Loucy (cell line): ENCODE results near the gene FFAR4.

Experiments
- H2AFZ ChIP-seq: fragments of 200-600 bp; sonication (generic); 2 replicates; pipeline ENCODE4 v1.6.0; 2016; ENCODE audit warnings: antibody characterized with exemption, mild to moderate bottlenecking, low read length, moderate library complexity
- H3F3A ChIP-seq: fragments of 200-600 bp; 2 replicates; pipeline ENCODE4 v1.6.0; 2016; ENCODE audit warnings: antibody characterized with exemption, low read depth, mild to moderate bottlenecking
- H3K27me3 ChIP-seq: fragments of 200-600 bp; sonication (generic); 2 replicates; pipeline ENCODE4 v1.6.1; 2014; ENCODE audit warnings: low read length, mild to moderate bottlenecking; ENCODE audit not compliant: insufficient read depth, poor library complexity, severe bottlenecking
- H3K36me3 ChIP-seq: fragments of 200-600 bp; sonication (generic); 2 replicates; pipeline ENCODE4 v1.6.1; 2016; ENCODE audit warnings: low read length; ENCODE audit not compliant: insufficient read depth
- H3K4me1 ChIP-seq: fragments of 200-600 bp; sonication (generic); 2 replicates; pipeline ENCODE4 v1.5.1; 2014; ENCODE audit warnings: low read length, mild to moderate bottlenecking; ENCODE audit not compliant: insufficient read depth, poor library complexity, severe bottlenecking
- H3K4me2 ChIP-seq: fragments of 200-600 bp; sonication (generic); 2 replicates; pipeline ENCODE4 v1.6.0; 2014; ENCODE audit warnings: antibody characterized with exemption, low read length, low read depth, mild to moderate bottlenecking; ENCODE audit not compliant: poor library complexity, severe bottlenecking
- H3K4me3 ChIP-seq: fragments of 200-600 bp; sonication (generic); 2 replicates; pipeline ENCODE4 v1.5.1; 2014; ENCODE audit warnings: low read length, mild to moderate bottlenecking, mixed read lengths; ENCODE audit not compliant: poor library complexity, severe bottlenecking
- H3K79me2 ChIP-seq: fragments of 200-600 bp; sonication (generic); 2 replicates; pipeline ENCODE4 v1.6.1; 2014; ENCODE audit warnings: low read length; ENCODE audit not compliant: insufficient read depth
- H3K9ac ChIP-seq: fragments of 200-600 bp; sonication (generic); 2 replicates; pipeline ENCODE4 v1.6.0; 2014; ENCODE audit warnings: mild to moderate bottlenecking, low read depth, low read length, moderate library complexity; ENCODE audit not compliant: poor library complexity, severe bottlenecking
- H3K9me2 ChIP-seq: fragments of 200-600 bp; sonication (generic); replicated peaks from 2 replicates; pipeline ENCODE4 v1.6.1; 2016; ENCODE audit warnings: low read depth, low read length, mixed read lengths
- H3K9me3 ChIP-seq: fragments of 200-600 bp; sonication (generic); 2 replicates; pipeline ENCODE4 v1.6.1; 2014; ENCODE audit warnings: mild to moderate bottlenecking, antibody characterized with exemption, low read length, low read depth; ENCODE audit not compliant: insufficient read depth
- H4K20me1 ChIP-seq: fragments of 200-600 bp; sonication (generic); 2 replicates; pipeline ENCODE4 v1.6.0; 2014; ENCODE audit warnings: antibody characterized with exemption, low read length, mild to moderate bottlenecking; ENCODE audit not compliant: insufficient read depth, poor library complexity, severe bottlenecking
- CTCF ChIP-seq: fragments of 200-600 bp; sonication (generic); conservative IDR thresholded peaks from 2 replicates; pipeline ENCODE4 v1.5.1; 2014; ENCODE audit warnings: mild to moderate bottlenecking, antibody characterized with exemption, low read length
- EZH2phosphoT487 ChIP-seq: fragments of 200-600 bp; IDR thresholded peaks from 2 replicates; pipeline ENCODE4 v1.6.1; 2018; ENCODE audit warnings: antibody characterized with exemption, mild to moderate bottlenecking, moderate library complexity, borderline replicate concordance

Gene FFAR4

GRCh38 chr10:93573924-93574323, 7.5 kb downstream of the FFAR4 start:
- Histone ChIP-seq H3K36me3 (no peaks in the 10 kb centered on the region), H3K79me2 (no peaks in the 10 kb centered on the region), H3K4me2 (no peak overlapping the region), H2AFZ (no peak overlapping the region), H3K4me3 (no peak overlapping the region), H4K20me1 (no peaks in the 10 kb centered on the region), H3F3A (no peaks in the 10 kb centered on the region), H3K9ac (no peak overlapping the region), H3K9me3 (no peaks in the 10 kb centered on the region), H3K4me1 (peaks cover 12% of the 10 kb centered on the region), H3K27me3 (no peaks in the 10 kb centered on the region), H3K9me2 (no peaks in the 10 kb centered on the region)
- TF ChIP-seq CTCF: no peak
- TF ChIP-seq EZH2phosphoT487: no peak

- H3K9me3 ChIP-seq: no peaks in the 10 kb centered on the region
- H3F3A ChIP-seq: no peaks in the 10 kb centered on the region
- TF ChIP-seq CTCF: no peak
- TF ChIP-seq EZH2phosphoT487: no peak
- H3K79me2 ChIP-seq: no peaks in the 10 kb centered on the region
- H3K36me3 ChIP-seq: no peaks in the 10 kb centered on the region
- H3K4me1 ChIP-seq: peaks cover 12% of the 10 kb centered on the region
- no peak overlapping the region for H3K4me2 ChIP-seq
- H3K9ac ChIP-seq: no peak overlapping the region
- no peaks in the 10 kb centered on the region for H3K27me3 ChIP-seq
- H4K20me1 ChIP-seq: no peaks in the 10 kb centered on the region
- H3K4me3 ChIP-seq: no peak overlapping the region
- H3K9me2 ChIP-seq: no peaks in the 10 kb centered on the region
- H2AFZ ChIP-seq: no peak overlapping the region
Measured at GRCh38 chr10:93576888-93577287, 10.4 kb downstream of the FFAR4 start.

GRCh38 chr10:93577565-93577964, 11.1 kb downstream of the FFAR4 start:
- Histone ChIP-seq H3K9ac (no peak overlapping the region), H3K9me2 (no peaks in the 10 kb centered on the region), H3K27me3 (no peaks in the 10 kb centered on the region), H4K20me1 (no peaks in the 10 kb centered on the region), H3K79me2 (no peaks in the 10 kb centered on the region), H2AFZ (no peak overlapping the region), H3K36me3 (no peaks in the 10 kb centered on the region), H3K4me1 (peaks cover 12% of the 10 kb centered on the region), H3K4me2 (no peak overlapping the region), H3F3A (no peaks in the 10 kb centered on the region), H3K4me3 (no peak overlapping the region), H3K9me3 (no peaks in the 10 kb centered on the region)
- TF ChIP-seq EZH2phosphoT487 (no peak), CTCF (no peak)
